ENCODE data around the gene PITPNM1. TPM values are rescaled to one million over a fixed set of nuclear protein-coding genes. Genes with fewer than 3 reads are reported as not detected.

PITPNM1 gene
- total RNA-seq, 1 donor from 2014 or later, result 17.4 TPM

DNA sequence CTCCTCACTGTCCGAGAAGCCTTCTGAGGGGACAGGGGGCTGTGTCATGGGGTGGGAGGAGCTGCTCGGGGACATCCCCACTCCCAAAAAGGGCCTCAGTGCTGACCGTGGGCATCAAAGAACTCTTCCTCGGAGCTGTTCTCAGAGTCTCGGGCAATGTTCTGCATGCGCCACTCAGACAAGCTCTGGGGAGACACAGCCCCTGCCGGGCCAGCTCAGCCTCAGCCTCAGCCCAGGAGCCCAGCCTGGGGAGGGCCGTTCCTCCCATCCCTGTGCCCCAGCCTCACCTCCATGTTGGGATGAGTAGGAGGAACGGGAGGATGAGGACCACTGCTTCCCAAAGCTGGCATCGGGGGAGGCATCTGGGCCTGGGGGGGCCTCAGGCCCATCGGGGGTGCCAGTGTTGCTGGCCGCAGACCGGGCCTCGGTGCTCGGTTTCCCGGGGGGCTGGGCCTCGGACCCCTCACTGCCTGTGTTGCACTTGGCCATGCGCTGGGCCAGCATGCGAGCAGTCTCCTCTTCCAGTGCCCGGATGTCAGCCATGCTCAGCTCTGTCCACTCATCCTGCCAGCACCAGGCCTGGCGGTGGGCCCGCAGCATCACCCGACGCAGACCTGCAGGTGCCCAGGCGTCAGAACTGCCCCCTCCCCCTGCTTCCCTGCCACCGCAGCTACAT is 5.2 kb downstream of the PITPNM1 start:
- FAIRE-seq, result no peak
- Histone ChIP-seq H3K4me3 (ENCODE audit: low read depth, low read length) (no peak overlapping the region), H3K36me3 (ENCODE audit: control insufficient read depth, insufficient read depth, low read length) (peaks cover 42% of the 10 kb centered on the region), H3K27me3 (ENCODE audit: control insufficient read depth, insufficient read depth, low read length) (no peaks in the 10 kb centered on the region)
- DNase-seq (ENCODE audit: low read depth), result no peak
- TF ChIP-seq, protein P1, sequence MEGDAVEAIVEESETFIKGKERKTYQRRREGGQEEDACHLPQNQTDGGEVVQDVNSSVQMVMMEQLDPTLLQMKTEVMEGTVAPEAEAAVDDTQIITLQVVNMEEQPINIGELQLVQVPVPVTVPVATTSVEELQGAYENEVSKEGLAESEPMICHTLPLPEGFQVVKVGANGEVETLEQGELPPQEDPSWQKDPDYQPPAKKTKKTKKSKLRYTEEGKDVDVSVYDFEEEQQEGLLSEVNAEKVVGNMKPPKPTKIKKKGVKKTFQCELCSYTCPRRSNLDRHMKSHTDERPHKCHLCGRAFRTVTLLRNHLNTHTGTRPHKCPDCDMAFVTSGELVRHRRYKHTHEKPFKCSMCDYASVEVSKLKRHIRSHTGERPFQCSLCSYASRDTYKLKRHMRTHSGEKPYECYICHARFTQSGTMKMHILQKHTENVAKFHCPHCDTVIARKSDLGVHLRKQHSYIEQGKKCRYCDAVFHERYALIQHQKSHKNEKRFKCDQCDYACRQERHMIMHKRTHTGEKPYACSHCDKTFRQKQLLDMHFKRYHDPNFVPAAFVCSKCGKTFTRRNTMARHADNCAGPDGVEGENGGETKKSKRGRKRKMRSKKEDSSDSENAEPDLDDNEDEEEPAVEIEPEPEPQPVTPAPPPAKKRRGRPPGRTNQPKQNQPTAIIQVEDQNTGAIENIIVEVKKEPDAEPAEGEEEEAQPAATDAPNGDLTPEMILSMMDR (IDR thresholded peaks at IDR 0.05; ENCODE audit: insufficient read depth, low read length, severe bottlenecking), result no peak

DNA sequence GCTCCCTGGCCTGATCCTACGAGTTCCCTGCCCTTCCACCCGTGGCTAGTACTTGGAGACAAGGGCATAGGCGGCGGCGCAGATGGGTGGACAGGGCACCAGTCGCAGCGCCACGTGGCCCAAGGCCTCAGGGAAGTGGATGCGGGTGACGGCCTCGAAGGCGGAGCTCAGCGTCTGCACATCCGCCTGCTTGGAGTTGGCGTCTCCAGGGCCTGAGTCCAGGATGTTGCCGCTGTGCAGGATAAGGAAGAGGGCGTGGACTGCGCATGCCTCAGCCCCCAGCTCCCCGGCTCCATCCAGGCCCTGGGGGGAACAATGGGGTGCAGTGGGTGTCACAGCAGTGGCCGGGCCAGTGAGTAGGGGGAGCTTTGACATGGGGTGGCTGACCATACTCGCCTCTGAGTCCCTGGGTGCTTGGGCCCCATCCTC is 6.6 kb downstream of the PITPNM1 start:
- no peak for FAIRE-seq
- DNase-seq (ENCODE audit: low read depth), result no peak

DNA sequence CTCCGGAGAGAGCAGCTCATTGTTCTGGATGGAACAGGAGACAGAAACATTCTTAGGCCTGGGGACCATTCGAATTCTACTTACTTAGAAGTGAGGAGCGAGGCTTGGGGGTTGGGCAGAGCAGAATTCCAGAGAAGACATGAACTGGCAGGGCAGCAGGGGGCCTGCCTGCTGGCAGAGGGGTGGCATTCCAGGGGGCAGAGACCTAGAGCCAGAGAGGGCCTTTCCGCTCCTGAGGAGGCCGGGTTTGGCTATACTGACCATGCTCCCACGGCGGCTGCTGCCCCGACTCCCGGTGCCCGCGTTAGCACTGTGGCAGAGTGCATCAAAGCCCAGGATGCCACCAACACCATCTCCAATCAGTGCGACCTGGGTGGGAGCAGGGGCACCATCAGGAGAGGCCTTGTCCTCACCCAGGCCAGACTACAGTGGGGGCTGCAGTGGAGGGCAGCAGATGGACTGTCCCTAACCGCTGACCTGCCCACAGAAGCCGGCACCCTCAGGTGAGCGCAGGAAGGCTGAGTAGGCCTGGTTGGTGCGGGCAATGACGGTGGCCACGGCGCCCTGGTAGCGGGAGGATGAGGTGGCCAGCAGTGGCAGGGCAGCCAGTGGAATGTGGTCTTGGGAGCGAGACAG is 7.4 kb downstream of the PITPNM1 start:
- no peak overlapping the region for H3K4me3 ChIP-seq (ENCODE audit: low read depth, low read length)
- TF ChIP-seq, protein P1 (IDR thresholded peaks at IDR 0.05; ENCODE audit: insufficient read depth, low read length, severe bottlenecking), result no peak
- H3K36me3 ChIP-seq (ENCODE audit: control insufficient read depth, insufficient read depth, low read length), result peaks cover 51% of the 10 kb centered on the region
- no peaks in the 10 kb centered on the region for H3K27me3 ChIP-seq (ENCODE audit: control insufficient read depth, insufficient read depth, low read length)
- DNase-seq (ENCODE audit: low read depth), result no peak
- FAIRE-seq, result no peak

More for the DNA sequence above, 6.6 kb downstream of the PITPNM1 start:
- Histone ChIP-seq H3K4me3 (ENCODE audit: low read depth, low read length) (no peak overlapping the region), H3K27me3 (ENCODE audit: control insufficient read depth, insufficient read depth, low read length) (no peaks in the 10 kb centered on the region), H3K36me3 (ENCODE audit: control insufficient read depth, insufficient read depth, low read length) (peaks cover 49% of the 10 kb centered on the region)
- TF ChIP-seq, protein P1 (IDR thresholded peaks at IDR 0.05; ENCODE audit: insufficient read depth, low read length, severe bottlenecking), result no peak

DNA sequence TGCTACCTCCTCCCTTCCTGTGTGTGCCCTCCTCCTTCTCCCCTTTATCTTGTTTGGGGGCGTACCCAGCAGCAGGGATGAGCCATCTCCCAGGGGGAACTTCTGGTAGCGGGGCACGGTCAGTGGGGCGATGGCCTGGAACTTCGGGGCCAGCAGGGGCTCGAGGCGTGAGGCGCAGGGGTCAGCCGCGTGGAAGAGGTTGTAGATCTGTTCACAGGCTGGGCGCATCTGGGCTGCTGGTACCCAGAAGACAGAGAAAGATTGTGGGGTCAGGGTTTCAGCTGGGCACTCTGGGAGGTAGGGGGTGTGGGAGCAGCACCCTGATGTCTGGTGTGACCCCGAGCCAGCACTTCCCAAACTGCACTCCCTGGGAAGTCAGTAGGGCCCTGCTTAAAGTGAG is 9.1 kb downstream of the PITPNM1 start:
- Histone ChIP-seq H3K27me3 (ENCODE audit: control insufficient read depth, insufficient read depth, low read length) (no peaks in the 10 kb centered on the region), H3K4me3 (ENCODE audit: low read depth, low read length) (no peak overlapping the region), H3K36me3 (ENCODE audit: control insufficient read depth, insufficient read depth, low read length) (peaks cover 45% of the 10 kb centered on the region)
- no peak for FAIRE-seq
- DNase-seq (ENCODE audit: low read depth), result no peak
- TF ChIP-seq, protein P1 (IDR thresholded peaks at IDR 0.05; ENCODE audit: insufficient read depth, low read length, severe bottlenecking), result no peak

- DNase-seq (ENCODE audit: low read depth), result no peak
- Histone ChIP-seq H3K27me3 (ENCODE audit: control insufficient read depth, insufficient read depth, low read length) (no peaks in the 10 kb centered on the region), H3K36me3 (ENCODE audit: control insufficient read depth, insufficient read depth, low read length) (peaks cover 46% of the 10 kb centered on the region), H3K4me3 (ENCODE audit: low read depth, low read length) (no peak overlapping the region)
- FAIRE-seq, result no peak
- TF ChIP-seq, protein P1 (IDR thresholded peaks at IDR 0.05; ENCODE audit: insufficient read depth, low read length, severe bottlenecking), result no peak
These were observed 9.7 kb downstream of the PITPNM1 start for GRCh38 chr11:67495234-67496005.

Data from bronchial epithelial cell (primary cell).